Measurements from ENCODE around the gene SLC25A21.

DNA sequence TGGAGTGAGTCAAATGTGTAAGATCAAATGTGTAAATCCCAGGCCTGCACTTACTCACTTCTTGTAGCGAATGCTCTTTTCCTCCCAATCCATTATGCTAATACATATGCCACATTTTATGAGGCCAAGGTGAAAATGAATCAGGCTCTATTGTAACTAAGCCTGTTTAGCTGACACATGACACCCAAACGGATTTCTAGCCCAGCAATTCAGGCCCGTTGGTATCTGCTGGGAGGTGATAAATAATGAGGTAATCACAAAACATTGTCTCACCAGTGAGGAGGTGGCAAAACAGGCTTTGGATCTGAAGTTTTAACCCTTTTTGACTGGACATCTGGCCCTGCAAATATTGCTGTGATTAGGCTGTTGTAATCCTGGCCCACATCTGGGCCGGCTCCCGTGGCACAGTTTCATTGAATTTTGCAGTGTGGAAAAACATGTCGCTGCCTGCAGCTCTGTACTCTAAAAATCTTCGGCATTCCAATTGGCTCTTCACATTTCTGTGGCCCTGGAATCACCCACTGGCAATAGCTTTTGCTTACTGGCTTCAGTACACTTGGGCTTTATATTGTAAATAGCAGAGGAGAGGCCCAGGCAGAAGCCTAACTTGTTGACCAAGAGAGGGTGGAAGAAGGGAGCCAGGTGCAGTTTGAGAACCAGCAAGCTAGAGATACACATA, 404.7 kb downstream of the SLC25A21 start:
- TF ChIP-seq, protein P1, sequence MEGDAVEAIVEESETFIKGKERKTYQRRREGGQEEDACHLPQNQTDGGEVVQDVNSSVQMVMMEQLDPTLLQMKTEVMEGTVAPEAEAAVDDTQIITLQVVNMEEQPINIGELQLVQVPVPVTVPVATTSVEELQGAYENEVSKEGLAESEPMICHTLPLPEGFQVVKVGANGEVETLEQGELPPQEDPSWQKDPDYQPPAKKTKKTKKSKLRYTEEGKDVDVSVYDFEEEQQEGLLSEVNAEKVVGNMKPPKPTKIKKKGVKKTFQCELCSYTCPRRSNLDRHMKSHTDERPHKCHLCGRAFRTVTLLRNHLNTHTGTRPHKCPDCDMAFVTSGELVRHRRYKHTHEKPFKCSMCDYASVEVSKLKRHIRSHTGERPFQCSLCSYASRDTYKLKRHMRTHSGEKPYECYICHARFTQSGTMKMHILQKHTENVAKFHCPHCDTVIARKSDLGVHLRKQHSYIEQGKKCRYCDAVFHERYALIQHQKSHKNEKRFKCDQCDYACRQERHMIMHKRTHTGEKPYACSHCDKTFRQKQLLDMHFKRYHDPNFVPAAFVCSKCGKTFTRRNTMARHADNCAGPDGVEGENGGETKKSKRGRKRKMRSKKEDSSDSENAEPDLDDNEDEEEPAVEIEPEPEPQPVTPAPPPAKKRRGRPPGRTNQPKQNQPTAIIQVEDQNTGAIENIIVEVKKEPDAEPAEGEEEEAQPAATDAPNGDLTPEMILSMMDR (IDR thresholded peaks at IDR 0.05; ENCODE audit: low read depth, low read length, poor library complexity, severe bottlenecking) = no peak
- no peak for TF ChIP-seq EZH2phosphoT487 (IDR thresholded peaks at IDR 0.05; ENCODE audit: borderline replicate concordance, low read length)

All from DOHH2 (cell line).